Testis (tissue), 3 donors: ENCODE data around the gene TBC1D10A. TPM values are rescaled to one million over a fixed set of nuclear protein-coding genes. Genes with fewer than 3 reads are reported as not detected.
"Not testable (repeated sequence)": the region's sequence is repeated elsewhere in the genome, so short reads cannot be mapped to it uniquely, and the experiment has no call there.

Experiments used
- DNase-seq: peaks from one replicate; pipeline ENCODE4 v3.0.0-alpha.2; 2019
- H3K27ac ChIP-seq, 2 donors: fragments of 200-600 bp; sonication (generic); one replicate each; pipeline ENCODE4 v1.5.1; 2019
- H3K27me3 ChIP-seq: fragments of 200-600 bp; sonication (generic); one replicate; pipeline ENCODE4 v1.5.1; 2019
- H3K36me3 ChIP-seq: fragments of 200-600 bp; sonication (generic); one replicate; pipeline ENCODE4 v1.5.1; 2017; ENCODE audit warnings: low read depth; ENCODE audit errors: missing control alignments
- H3K4me1 ChIP-seq: fragments of 200-600 bp; sonication (generic); one replicate; pipeline ENCODE4 v1.5.1; 2019
- H3K4me3 ChIP-seq, 2 donors: fragments of 200-600 bp; sonication (generic); one replicate each; pipeline ENCODE4 v1.5.1; 2017 to 2019
- H3K9me3 ChIP-seq: fragments of 200-600 bp; sonication (generic); one replicate; pipeline ENCODE4 v1.5.1; 2017
- CTCF ChIP-seq, 3 experiments: fragments of 450-650 bp in 2 of 3; fragments of 200-600 bp in 1 of 3; sonication (generic) in 1 of 3; IDR thresholded peaks; one replicate each; pipeline ENCODE4 v1.5.1; 2016 to 2019; ENCODE audit warnings: antibody characterized with exemption in 3 of 3, mild to moderate bottlenecking in 2 of 3, moderate library complexity in 1 of 3
- POLR2A ChIP-seq: fragments of 450-650 bp; IDR thresholded peaks from one replicate; pipeline ENCODE4 v1.6.1; 2017; ENCODE audit warnings: antibody characterized with exemption, mild to moderate bottlenecking, moderate library complexity
- WGBS, 2 donors: methylation state at CpG; one replicate each; pipeline ENCODE4 v1.1.5; 2018; 5-methylcytosine and 5-hydroxymethylcytosine counted together
- intact Hi-C: fragments of 100-400 bp; cut with DNase I; formaldehyde crosslinking; loops from one replicate; pipeline ENCODE4 v1.15.1; 2023; ENCODE audit warnings: low total_unique reads
- polyA plus RNA-seq: library from polyadenylated mRNA; stranded (reverse); fragments of 350-450 nt; fragmentation: Illumina TruSeq; extraction: RNeasy Lipid Tissue Mini Kit (QIAGEN cat#74804); gene quantifications from one replicate; pipeline ENCODE4 v1.2.3, GENCODE V29; 2014; ENCODE audit warnings: low read depth, low replicate concordance; ENCODE audit not compliant: insufficient read depth
- total RNA-seq, 2 donors: library from RNA; depleted of rRNA; stranded (reverse); fragments of >200 nt; gene quantifications; one replicate each; pipeline ENCODE4 v1.2.3, GENCODE V29; 2016

Gene TBC1D10A
- total and polyA plus RNA-seq, 3 donors from 2014 or later, result 48.4 to 79.1 (median 51.0) TPM

- no peak overlapping the region for H3K4me3 ChIP-seq
- no peaks in the 10 kb centered on the region for H3K9me3 ChIP-seq
- no peaks in the 10 kb centered on the region for H3K36me3 ChIP-seq
- TF ChIP-seq POLR2A (no peak), CTCF (IDR thresholded peaks at IDR 0.05) (no peak)
- DNase-seq, result peak; percentile 78
- no peaks in the 10 kb centered on the region for H3K27me3 ChIP-seq
- WGBS, 2 donors, result 53 to 69% methylated on average over 13 to 16 of the region's 16 CpGs
- H3K27ac ChIP-seq, result peak overlapping the region; percentile 3 to 59
- peaks cover 18% of the 10 kb centered on the region for H3K4me1 ChIP-seq
- intact Hi-C loops, result no loop called here
Measured at GRCh38 chr22:30340911-30341685, 14.4 kb upstream of the TBC1D10A start.

- no peak overlapping the region for H3K4me3 ChIP-seq
- H3K4me1 ChIP-seq, result peaks cover 18% of the 10 kb centered on the region
- H3K9me3 ChIP-seq, result no peaks in the 10 kb centered on the region
- intact Hi-C loops, result no loop called here
- no peaks in the 10 kb centered on the region for H3K36me3 ChIP-seq
- 95 to 98% methylated on average over 7 of the region's 7 CpGs for WGBS, 2 donors
- no peak for TF ChIP-seq POLR2A
- no peak for TF ChIP-seq CTCF (IDR thresholded peaks at IDR 0.05)
- no peak for DNase-seq
- H3K27me3 ChIP-seq, result no peaks in the 10 kb centered on the region
- H3K27ac ChIP-seq, result no peak overlapping the region
Measured at GRCh38 chr22:30338802-30339201, 12.1 kb upstream of the TBC1D10A start.

GRCh38 chr22:30338341-30338740 lies 11.6 kb upstream of the TBC1D10A start:
- intact Hi-C loops, DNase-seq, H3K36me3 ChIP-seq, H3K4me3 ChIP-seq, H3K27me3 ChIP-seq, H3K27ac ChIP-seq, H3K9me3 ChIP-seq: not testable (repeated sequence)
- H3K4me1 ChIP-seq, result peaks cover 18% of the 10 kb centered on the region
- 87 to 88% methylated on average over 9 of the region's 9 CpGs for WGBS, 2 donors

- Histone ChIP-seq H3K27me3 (no peaks in the 10 kb centered on the region), H3K36me3 (no peaks in the 10 kb centered on the region), H3K9me3 (no peaks in the 10 kb centered on the region), H3K27ac (no peak overlapping the region), H3K4me3 (no peak overlapping the region), H3K4me1 (peaks cover 18% of the 10 kb centered on the region)
- 91 to 98% methylated on average over 6 to 8 of the region's 8 CpGs for WGBS, 2 donors
- TF ChIP-seq POLR2A (no peak), CTCF (IDR thresholded peaks at IDR 0.05) (no peak)
- intact Hi-C loops, result no loop called here
- no peak for DNase-seq
Measured at GRCh38 chr22:30337461-30337778, 10.7 kb upstream of the TBC1D10A start.

- Histone ChIP-seq H3K4me1 (peaks cover 14% of the 10 kb centered on the region), H3K27ac (no peak overlapping the region), H3K36me3 (no peaks in the 10 kb centered on the region), H3K9me3 (no peaks in the 10 kb centered on the region), H3K27me3 (no peaks in the 10 kb centered on the region), H3K4me3 (no peak overlapping the region)
- intact Hi-C loops, result no loop called here
- DNase-seq, result no peak
- 93 to 98% methylated on average over 4 of the region's 4 CpGs for WGBS, 2 donors
- TF ChIP-seq POLR2A (no peak), CTCF (IDR thresholded peaks at IDR 0.05) (no peak)
Measured at GRCh38 chr22:30336752-30337460, 10.2 kb upstream of the TBC1D10A start.
